WTC11 (cell line): ENCODE data around the gene CDC16.

Experiments
- CTCF ChIP-seq: fragments of 200-600 bp; IDR thresholded peaks from 2 replicates; pipeline ENCODE4 v1.8.0; 2022; ENCODE audit warnings: antibody characterized with exemption
- FOXJ3 ChIP-seq: sonication (generic); formaldehyde crosslinking; IDR thresholded peaks from 2 replicates; pipeline ENCODE4 v1.9.0; 2021; ENCODE audit warnings: missing genetic modification reagents, mild to moderate bottlenecking, borderline replicate concordance
- SP1 ChIP-seq: sonication (generic); formaldehyde crosslinking; conservative IDR thresholded peaks from 2 replicates; pipeline ENCODE4 v1.8.1; 2022; ENCODE audit warnings: missing genetic modification reagents
- TF ChIP-seq, protein P1 (sequence below): sonication (generic); formaldehyde crosslinking; IDR thresholded peaks from 2 replicates; pipeline ENCODE4 v1.8.1; 2023; ENCODE audit warnings: mild to moderate bottlenecking, missing genetic modification reagents

DNA sequence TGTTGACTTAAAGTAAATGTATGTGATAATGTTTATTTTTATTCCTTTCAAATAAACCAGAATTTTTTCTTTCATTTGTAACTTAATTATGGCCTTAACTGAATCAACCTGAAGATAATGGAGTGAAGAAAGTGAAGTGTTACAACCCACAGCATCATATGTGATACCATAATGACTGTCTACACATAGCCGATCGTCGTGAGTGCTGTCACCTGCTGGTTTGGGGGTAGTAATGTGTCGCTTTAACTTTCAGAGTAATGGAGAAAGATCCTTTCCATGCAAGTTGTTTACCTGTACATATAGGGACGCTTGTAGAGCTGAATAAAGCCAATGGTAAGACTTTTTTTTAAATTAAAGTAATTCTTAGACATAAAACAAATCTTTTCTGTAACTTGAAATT is 9.9 kb downstream of the CDC16 start:
- TF ChIP-seq CTCF: no peak
- TF ChIP-seq FOXJ3 (CRISPR knock-in tag): no peak
- TF ChIP-seq, protein P1, sequence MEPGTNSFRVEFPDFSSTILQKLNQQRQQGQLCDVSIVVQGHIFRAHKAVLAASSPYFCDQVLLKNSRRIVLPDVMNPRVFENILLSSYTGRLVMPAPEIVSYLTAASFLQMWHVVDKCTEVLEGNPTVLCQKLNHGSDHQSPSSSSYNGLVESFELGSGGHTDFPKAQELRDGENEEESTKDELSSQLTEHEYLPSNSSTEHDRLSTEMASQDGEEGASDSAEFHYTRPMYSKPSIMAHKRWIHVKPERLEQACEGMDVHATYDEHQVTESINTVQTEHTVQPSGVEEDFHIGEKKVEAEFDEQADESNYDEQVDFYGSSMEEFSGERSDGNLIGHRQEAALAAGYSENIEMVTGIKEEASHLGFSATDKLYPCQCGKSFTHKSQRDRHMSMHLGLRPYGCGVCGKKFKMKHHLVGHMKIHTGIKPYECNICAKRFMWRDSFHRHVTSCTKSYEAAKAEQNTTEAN (CRISPR knock-in tag): no peak
- TF ChIP-seq SP1: no peak
